Activated naive CD8-positive, alpha-beta T cell treated with anti-CD3 and anti-CD28 coated beads for 36 hours (primary cell): ENCODE measurements around the gene AIFM1. TPM values are rescaled to one million over a fixed set of nuclear protein-coding genes. Genes with fewer than 3 reads are reported as not detected.
A peak's percentile ranks its signal among the peaks of the same experiment; 100 is the strongest.

Experiments
- DNase-seq: peaks from one replicate; pipeline ENCODE4 v3.0.0; 2021
- H3K27ac Mint-ChIP-seq: one replicate; pipeline ENCODE4 v1.8.0; 2022; ENCODE audit warnings: mild to moderate bottlenecking, moderate library complexity, mixed read lengths
- H3K27me3 Mint-ChIP-seq: one replicate; pipeline ENCODE4 v1.8.0; 2022; ENCODE audit warnings: mild to moderate bottlenecking, mixed read lengths
- H3K36me3 Mint-ChIP-seq: one replicate; pipeline ENCODE4 v1.8.0; 2021; ENCODE audit warnings: mild to moderate bottlenecking, mixed read lengths
- H3K4me1 Mint-ChIP-seq: one replicate; pipeline ENCODE4 v1.8.0; 2021; ENCODE audit warnings: mixed read lengths
- H3K4me3 Mint-ChIP-seq: one replicate; pipeline ENCODE4 v1.8.0; 2022; ENCODE audit warnings: mild to moderate bottlenecking, moderate library complexity, mixed read lengths
- H3K9me3 Mint-ChIP-seq: one replicate; pipeline ENCODE4 v1.8.0; 2022; ENCODE audit warnings: mixed read lengths
- total RNA-seq, 2 experiments: library from RNA; stranded (reverse); gene quantifications; one replicate each; pipeline ENCODE4 v1.2.3, GENCODE V29; 2021

Gene AIFM1
- total RNA-seq, result 10 to 100 TPM; 60.1 to 62.7 TPM

DNA sequence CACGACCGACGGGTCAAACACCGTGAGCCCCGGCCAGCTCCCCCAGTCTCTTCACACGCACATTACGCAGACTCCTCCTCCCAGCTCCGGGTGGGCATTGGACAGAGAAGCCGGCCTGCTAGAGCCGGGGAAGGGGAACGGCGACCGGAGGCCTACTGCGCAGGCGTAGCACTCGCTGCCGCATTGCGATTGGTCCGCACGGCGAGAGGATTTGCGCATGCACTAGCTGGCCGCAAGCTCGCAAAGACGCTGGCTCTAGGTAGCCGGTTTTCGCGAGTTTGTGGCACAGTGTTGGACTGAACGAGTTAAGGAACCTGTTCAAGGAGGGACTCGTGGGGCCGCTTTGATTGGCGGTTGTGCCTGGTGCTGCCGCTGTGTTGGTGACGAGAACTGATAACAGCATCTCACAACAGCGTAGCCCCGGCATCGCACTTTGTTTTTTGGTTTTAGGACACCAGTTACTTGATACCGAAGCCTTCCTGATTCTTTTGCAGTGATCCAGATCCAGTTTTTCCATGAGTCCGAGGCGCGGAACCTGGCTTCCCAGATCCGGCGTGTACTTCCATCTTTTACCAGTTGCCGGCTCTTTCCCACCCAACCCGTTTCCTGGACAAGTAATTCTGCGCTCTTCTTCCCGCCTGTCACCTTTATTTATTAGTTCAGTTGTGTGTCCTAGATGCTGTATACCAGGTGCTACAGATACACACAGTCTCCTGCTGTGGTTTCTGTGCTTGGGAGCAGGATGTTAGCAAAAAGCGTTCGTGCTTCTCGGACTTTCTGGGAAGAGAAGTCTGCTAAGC, at the start of gene AIFM1:
TSS of gene AIFM1 (minus strand) at position 139 of the 800 bp plus-strand sequence. CDS start 185 bp downstream, outside the sequence.
- Mint-ChIP-seq H3K27me3 (no peaks in the 10 kb centered on the region), H3K36me3 (peaks cover 4% of the 10 kb centered on the region), H3K27ac (peak within 1 kb of the TSS; percentile 93), H3K4me1 (peaks cover 26% of the 10 kb centered on the region), H3K4me3 (peak within 1 kb of the TSS; percentile 95), H3K9me3 (no peaks in the 10 kb centered on the region)
- peak; percentile 87 for DNase-seq

DNA sequence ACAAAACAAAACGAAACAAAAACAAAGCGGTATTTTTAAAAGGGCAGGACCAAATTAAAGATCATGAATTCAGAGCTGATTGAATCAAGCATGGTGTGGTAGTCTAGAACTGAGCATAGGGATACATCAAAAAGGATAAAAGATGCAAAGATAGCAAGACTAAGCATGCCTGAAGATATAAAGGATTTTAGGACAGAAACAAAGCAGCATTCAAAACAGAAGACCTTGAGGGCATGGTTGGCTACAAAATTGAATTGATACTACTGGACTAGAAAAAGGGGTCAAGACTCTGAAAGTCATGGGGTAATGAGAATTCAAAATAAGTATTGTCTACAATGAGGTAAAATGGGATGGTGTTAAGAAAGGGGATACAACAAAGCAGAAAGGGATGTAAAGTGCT, 47.7 kb upstream of the AIFM1 start:
- no peak overlapping the region for H3K4me3 Mint-ChIP-seq
- H3K27me3 Mint-ChIP-seq, result no peaks in the 10 kb centered on the region
- no peak overlapping the region for H3K27ac Mint-ChIP-seq
- H3K4me1 Mint-ChIP-seq, result peaks cover 12% of the 10 kb centered on the region
- no peaks in the 10 kb centered on the region for H3K9me3 Mint-ChIP-seq
- no peak for DNase-seq
- peaks cover 23% of the 10 kb centered on the region for H3K36me3 Mint-ChIP-seq

DNA sequence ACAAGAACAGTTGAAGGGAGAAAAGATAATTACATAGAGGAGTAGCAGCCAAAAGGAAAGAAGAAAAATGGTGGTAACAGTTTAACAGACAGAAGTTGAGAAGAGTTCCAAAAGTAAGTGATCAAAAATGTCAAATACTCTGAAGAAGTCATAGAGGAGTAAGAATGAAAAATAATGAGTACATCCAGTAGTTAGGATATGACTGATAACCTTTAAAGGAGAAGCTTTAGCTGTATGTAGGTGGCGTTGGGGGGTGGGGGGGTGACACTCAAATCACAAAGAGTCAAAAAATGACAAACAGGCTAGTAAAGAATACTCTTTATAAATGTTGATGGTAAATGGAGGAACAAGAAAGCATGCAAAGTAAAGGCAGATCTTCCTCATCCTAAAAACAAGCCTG, 46.7 kb upstream of the AIFM1 start:
- DNase-seq, result no peak
- H3K4me1 Mint-ChIP-seq, result peaks cover 12% of the 10 kb centered on the region
- no peaks in the 10 kb centered on the region for H3K27me3 Mint-ChIP-seq
- no peaks in the 10 kb centered on the region for H3K9me3 Mint-ChIP-seq
- no peak overlapping the region for H3K4me3 Mint-ChIP-seq
- peak overlapping the region; percentile 36 for H3K27ac Mint-ChIP-seq
- peaks cover 23% of the 10 kb centered on the region for H3K36me3 Mint-ChIP-seq

DNA sequence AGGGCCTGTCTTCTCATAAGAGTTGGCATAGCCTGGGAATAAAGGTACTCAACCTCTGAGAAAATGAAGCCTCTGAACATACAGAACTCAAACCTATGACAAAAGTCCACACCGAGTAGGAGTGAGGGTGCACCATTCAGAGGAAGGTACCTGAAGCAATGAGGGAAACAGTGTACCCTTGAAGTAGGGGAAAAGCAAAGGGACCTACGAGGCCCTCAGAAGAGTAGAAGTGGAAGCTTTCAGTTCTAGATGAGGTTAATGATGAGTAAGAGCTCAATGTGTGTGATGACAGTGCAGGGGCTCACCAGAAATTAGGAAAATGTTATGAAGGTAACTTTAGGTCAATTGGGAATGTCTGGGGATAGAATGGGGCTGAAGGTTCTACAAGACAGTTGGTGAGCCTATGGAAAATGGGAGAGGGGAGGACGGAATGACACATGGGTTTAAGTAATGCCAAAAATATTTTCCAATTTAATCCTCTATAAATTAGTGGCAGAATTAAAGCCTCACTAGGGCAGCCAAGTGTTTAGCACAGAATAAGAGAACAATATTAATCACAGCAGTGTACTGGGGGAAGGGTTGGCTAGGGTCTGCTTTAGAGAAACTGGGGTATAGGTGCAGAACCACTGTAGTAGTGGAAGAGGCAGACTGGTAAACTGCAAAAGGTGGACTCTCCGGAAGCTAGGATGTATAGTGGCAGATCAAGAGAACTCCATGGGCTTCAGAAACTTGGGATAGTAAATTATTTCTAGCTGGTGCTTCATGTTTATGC, 46.0 kb upstream of the AIFM1 start:
- no peak overlapping the region for H3K4me3 Mint-ChIP-seq
- peaks cover 23% of the 10 kb centered on the region for H3K36me3 Mint-ChIP-seq
- no peak for DNase-seq

DNA sequence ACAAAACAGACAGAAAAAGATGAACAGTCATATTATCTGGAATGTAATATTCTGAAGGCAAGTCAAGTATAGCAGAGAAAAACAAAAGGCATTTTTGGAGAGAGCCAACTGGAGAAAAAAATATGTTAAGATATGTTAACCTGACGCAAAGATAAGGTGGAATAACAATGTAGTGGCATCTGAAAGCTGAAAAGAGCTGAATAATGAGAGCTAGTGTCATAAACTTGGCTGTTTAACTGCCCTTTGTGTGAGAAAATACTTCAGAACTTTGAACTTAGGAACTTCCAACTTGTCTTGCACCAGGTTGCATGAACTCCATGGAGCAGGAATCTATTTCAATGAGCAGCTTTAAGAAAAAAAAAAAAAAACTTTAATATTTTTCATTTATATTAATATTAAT, 39.0 kb upstream of the AIFM1 start:
- no peak overlapping the region for H3K4me3 Mint-ChIP-seq
- peaks cover 1% of the 10 kb centered on the region for H3K36me3 Mint-ChIP-seq
- no peaks in the 10 kb centered on the region for H3K9me3 Mint-ChIP-seq
- H3K27me3 Mint-ChIP-seq, result no peaks in the 10 kb centered on the region
- DNase-seq, result no peak
- no peaks in the 10 kb centered on the region for H3K4me1 Mint-ChIP-seq
- no peak overlapping the region for H3K27ac Mint-ChIP-seq

More for the DNA sequence above, 46.0 kb upstream of the AIFM1 start:
- H3K4me1 Mint-ChIP-seq, result peaks cover 12% of the 10 kb centered on the region
- H3K27ac Mint-ChIP-seq, result no peak overlapping the region
- H3K9me3 Mint-ChIP-seq, result no peaks in the 10 kb centered on the region
- no peaks in the 10 kb centered on the region for H3K27me3 Mint-ChIP-seq

DNA sequence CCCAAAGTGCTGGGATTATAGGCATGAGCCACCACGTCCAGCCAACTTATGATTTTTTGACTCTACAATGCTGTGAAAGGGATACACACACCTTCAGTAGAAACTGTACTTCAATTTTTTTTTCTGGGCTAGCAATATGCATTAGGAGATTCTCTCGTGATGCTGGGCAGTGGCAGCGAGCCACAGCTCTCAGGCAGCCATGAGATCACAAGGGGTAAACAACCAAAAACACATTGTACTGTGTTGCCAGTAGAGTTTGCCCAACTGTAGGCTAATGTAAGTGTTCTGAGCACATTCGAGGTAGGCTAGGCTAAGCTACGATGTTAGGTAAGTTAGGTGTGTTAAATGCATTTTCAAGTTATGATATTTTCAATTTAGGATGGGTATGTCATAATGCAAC, 31.8 kb upstream of the AIFM1 start:
- H3K27me3 Mint-ChIP-seq, result no peaks in the 10 kb centered on the region
- no peaks in the 10 kb centered on the region for H3K4me1 Mint-ChIP-seq
- H3K27ac Mint-ChIP-seq, result no peak overlapping the region
- no peak overlapping the region for H3K4me3 Mint-ChIP-seq
- H3K36me3 Mint-ChIP-seq, result no peaks in the 10 kb centered on the region
- no peaks in the 10 kb centered on the region for H3K9me3 Mint-ChIP-seq
- no peak for DNase-seq

DNA sequence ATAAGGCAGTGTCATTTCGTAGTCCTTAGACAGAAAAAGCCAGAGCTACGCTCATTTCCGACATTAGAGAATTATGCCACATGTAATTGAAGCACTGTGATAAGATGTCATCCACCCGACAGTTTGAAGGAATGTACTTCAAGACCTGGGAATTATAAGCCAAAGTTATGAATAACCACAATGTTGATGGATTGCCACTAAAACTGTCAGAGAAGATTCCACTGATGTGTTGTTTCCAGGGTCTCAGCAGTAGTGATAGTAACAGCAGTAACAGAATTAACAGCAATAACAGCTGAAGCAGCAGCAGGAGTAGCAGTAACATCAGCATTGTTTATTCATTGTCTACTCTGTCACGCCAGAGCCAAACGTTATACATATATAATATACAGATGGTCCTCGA, 30.8 kb upstream of the AIFM1 start:
- Mint-ChIP-seq H3K4me3 (no peak overlapping the region), H3K27me3 (no peaks in the 10 kb centered on the region), H3K36me3 (no peaks in the 10 kb centered on the region), H3K9me3 (no peaks in the 10 kb centered on the region), H3K27ac (no peak overlapping the region), H3K4me1 (no peaks in the 10 kb centered on the region)
- DNase-seq, result no peak

DNA sequence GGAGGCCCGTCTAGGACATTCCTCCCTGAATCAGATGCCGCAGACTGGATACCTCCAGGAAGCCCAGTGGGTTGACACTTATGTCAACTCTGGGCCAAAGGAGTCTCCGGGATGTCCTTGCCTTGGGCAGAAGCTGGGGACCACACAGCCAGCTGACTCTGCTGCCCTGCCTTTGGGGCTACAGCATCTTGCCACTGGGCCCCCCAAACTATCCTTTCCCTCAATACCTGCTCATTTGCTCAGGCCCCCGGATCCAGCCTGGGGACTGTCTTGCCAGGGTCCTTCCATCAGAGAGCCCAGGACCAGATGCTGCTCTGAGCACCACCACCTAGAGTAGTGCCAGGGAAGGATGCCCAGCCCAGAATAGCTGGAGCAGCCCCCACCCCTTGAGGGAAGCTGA, 25.2 kb upstream of the AIFM1 start:
- no peak for DNase-seq
- no peaks in the 10 kb centered on the region for H3K27me3 Mint-ChIP-seq
- no peaks in the 10 kb centered on the region for H3K9me3 Mint-ChIP-seq
- no peaks in the 10 kb centered on the region for H3K4me1 Mint-ChIP-seq
- H3K27ac Mint-ChIP-seq, result no peak overlapping the region
- no peak overlapping the region for H3K4me3 Mint-ChIP-seq
- no peaks in the 10 kb centered on the region for H3K36me3 Mint-ChIP-seq

DNA sequence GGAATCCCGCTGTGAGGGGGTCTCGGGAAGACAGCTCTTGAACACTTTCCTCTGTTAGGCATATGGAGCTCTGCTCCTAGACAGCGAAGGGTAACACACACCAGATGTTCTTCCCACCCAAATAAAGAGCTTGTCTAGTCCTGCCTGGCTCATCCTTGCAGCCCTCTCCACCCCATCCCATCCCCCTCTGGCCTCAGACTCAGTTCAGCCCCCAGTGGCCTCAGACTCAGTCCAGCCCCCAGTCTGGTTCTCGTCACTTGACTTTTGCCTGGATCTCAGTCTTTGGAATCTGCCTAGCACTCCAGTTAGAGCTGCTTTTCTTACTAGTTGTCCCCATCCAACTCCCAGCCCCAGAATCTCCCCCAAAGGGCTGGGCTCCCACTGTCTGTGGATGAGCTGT, 21.0 kb upstream of the AIFM1 start:
- DNase-seq, result no peak
- H3K9me3 Mint-ChIP-seq, result no peaks in the 10 kb centered on the region
- H3K4me3 Mint-ChIP-seq, result no peak overlapping the region
- peaks cover 14% of the 10 kb centered on the region for H3K36me3 Mint-ChIP-seq
- H3K27me3 Mint-ChIP-seq, result no peaks in the 10 kb centered on the region
- H3K27ac Mint-ChIP-seq, result no peak overlapping the region
- peaks cover 12% of the 10 kb centered on the region for H3K4me1 Mint-ChIP-seq

DNA sequence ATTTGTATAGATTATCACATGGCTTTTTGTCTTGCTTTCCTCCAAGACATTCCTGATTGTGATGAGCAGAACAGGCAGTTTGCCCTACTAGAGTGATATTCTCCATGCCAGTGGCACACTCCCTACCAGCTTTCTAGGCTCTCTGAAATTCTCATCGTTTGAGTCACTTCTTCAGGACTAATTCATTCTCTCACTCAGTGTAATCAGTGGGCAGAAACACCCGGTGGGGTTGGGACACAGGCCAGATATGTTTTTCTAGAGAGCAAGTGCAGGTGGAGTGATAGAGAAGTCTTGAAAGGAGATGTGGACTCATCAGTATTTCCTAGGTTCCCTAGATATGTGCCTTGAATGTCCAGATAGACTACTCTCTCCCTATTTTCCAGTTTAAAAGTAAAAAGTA, 19.2 kb upstream of the AIFM1 start:
- Mint-ChIP-seq H3K9me3 (no peaks in the 10 kb centered on the region), H3K27ac (no peak overlapping the region), H3K27me3 (no peaks in the 10 kb centered on the region), H3K4me3 (no peak overlapping the region), H3K4me1 (peaks cover 15% of the 10 kb centered on the region), H3K36me3 (peaks cover 17% of the 10 kb centered on the region)
- DNase-seq, result no peak

DNA sequence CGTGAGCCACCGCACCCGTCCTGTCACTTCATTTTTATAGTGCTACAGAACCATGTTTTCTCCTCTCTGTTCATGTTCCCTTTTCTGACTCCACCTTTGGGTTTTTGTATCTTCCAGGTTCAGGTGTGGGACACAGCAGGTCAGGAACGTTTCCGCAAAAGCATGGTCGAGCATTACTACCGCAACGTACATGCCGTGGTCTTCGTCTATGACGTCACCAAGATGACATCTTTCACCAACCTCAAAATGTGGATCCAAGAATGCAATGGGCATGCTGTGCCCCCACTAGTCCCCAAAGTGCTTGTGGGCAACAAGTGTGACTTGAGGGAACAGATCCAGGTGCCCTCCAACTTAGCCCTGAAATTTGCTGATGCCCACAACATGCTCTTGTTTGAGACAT, 18.5 kb upstream of the AIFM1 start:
- Mint-ChIP-seq H3K4me3 (no peak overlapping the region), H3K27ac (peak overlapping the region; percentile 74), H3K4me1 (peaks cover 21% of the 10 kb centered on the region), H3K27me3 (no peaks in the 10 kb centered on the region), H3K36me3 (peaks cover 22% of the 10 kb centered on the region), H3K9me3 (no peaks in the 10 kb centered on the region)
- no peak for DNase-seq

DNA sequence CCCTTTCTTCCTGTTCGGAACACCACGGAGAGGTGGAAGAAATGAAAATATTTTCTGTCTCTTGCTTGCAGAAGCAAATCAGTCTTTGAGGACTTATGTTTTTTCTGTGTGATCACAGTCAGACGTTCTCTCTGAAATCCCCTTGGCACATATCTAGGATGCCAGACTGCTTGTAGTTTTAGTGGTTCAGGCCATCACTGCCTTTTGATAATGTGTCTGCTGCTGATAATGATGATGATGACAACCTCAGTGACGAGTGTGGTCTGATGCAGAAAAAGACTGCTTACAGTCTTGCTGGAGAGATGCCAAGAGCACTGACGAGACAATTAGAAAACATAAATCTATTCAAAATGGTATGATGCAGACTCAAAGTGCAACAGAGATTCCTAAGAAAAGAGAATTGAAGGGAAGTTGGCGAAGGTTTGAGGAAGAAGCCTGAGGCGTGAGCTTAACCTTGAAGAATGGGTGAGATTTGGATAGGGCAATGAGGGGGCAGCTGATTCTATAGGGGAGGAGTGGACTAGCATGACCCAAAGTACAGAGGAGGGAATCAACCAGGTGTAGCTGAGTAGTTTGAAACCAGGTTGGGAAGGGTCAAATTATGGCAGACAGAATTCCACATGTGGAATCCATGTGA, 14.1 kb upstream of the AIFM1 start:
- H3K36me3 Mint-ChIP-seq, result peaks cover 43% of the 10 kb centered on the region
- peaks cover 48% of the 10 kb centered on the region for H3K4me1 Mint-ChIP-seq
- peaks cover 2% of the 10 kb centered on the region for H3K9me3 Mint-ChIP-seq
- peak overlapping the region; percentile 79 for H3K27ac Mint-ChIP-seq
- H3K27me3 Mint-ChIP-seq, result no peaks in the 10 kb centered on the region
- DNase-seq, result no peak
- H3K4me3 Mint-ChIP-seq, result no peak overlapping the region

DNA sequence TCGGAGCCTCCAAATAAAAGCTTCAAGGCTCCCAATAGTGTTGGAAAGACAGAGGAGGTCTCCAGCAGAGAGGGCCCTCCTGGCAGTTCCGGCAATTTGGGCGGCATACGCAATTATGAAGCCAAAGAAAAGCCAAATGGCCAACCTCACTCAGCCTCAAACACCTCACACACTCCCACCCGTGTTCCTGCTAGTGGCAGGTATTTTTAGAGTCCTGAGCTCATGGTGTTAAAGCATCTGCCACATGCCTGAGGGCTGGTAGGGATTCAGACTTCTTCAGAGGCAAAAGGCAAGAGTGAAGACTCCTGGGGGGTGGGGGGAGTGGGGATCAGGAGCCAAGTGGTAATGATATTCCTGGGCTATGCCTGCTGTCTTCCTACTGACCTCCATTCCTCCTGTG, 13.5 kb upstream of the AIFM1 start:
- Mint-ChIP-seq H3K27me3 (no peaks in the 10 kb centered on the region), H3K36me3 (peaks cover 44% of the 10 kb centered on the region), H3K9me3 (peaks cover 2% of the 10 kb centered on the region), H3K4me1 (peaks cover 50% of the 10 kb centered on the region), H3K27ac (peak overlapping the region; percentile 79), H3K4me3 (no peak overlapping the region)
- DNase-seq, result no peak

DNA sequence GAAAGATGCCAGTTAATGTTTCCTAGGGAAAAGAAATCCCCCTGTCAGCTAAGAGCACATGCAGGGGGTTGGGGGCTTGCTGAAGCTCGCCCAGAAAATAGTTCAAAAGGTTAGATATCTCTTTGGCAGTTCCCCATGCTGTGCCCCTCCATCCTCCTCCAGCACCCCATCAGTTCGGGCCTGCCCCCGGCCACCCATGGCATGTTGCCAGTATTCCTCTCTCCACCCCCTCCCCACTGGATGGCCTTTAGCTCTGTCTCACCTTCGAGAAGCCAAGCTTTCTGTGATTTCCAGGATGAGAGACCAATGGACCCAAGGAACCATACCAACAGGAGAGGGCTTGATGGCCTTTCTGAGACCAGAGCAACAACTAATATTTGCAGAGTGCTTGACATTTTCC, 11.3 kb upstream of the AIFM1 start:
- peak overlapping the region; percentile 54 for H3K27ac Mint-ChIP-seq
- DNase-seq, result no peak
- H3K4me3 Mint-ChIP-seq, result no peak overlapping the region
- peaks cover 38% of the 10 kb centered on the region for H3K36me3 Mint-ChIP-seq
- no peaks in the 10 kb centered on the region for H3K27me3 Mint-ChIP-seq
- H3K9me3 Mint-ChIP-seq, result peaks cover 2% of the 10 kb centered on the region
- peaks cover 45% of the 10 kb centered on the region for H3K4me1 Mint-ChIP-seq

DNA sequence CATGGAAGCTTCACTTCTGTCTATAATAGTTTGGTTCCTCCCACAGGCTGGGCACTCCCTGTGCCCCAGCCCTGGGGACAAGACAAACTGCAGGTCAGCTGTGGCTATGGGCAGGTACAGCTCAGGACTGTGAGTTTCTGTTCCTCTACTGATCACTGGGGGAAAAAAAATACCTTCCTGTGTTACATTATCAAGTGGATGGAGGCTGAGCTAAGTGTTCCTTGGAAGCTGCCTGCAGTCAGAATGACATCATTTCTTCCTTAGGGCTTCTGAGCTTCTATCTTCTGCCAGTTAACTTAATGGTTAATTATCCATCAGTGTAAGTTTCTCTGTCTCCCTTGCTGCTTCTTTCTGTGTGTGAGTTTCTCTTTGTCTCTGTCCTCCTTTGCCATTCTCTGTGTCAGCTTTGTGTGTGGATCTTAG, 10.7 kb upstream of the AIFM1 start:
- H3K9me3 Mint-ChIP-seq, result peaks cover 2% of the 10 kb centered on the region
- H3K4me3 Mint-ChIP-seq, result peak overlapping the region; percentile 35
- H3K27ac Mint-ChIP-seq, result peak overlapping the region; percentile 54
- no peaks in the 10 kb centered on the region for H3K27me3 Mint-ChIP-seq
- DNase-seq, result no peak
- H3K4me1 Mint-ChIP-seq, result peaks cover 45% of the 10 kb centered on the region
- H3K36me3 Mint-ChIP-seq, result peaks cover 38% of the 10 kb centered on the region
